IMR-90 (cell line): ENCODE data around the gene CROCC2. TPM values are rescaled to one million over a fixed set of nuclear protein-coding genes. Genes with fewer than 3 reads are reported as not detected.

Source experiments
- ATAC-seq: fragments of 200-7000 bp; cut with Tn5 transposase; 2 replicates; pipeline ENCODE4 v1.9.1; 2020; ENCODE audit warnings: low read depth, mild to moderate bottlenecking, moderate library complexity
- BruUV-seq: library from RNA; stranded (reverse); fragments of 400-500 nt; replicated peaks from 2 replicates; lab custom pipeline; 2021; lab: Mats Ljungman, UMichigan
- CTCF ChIA-PET: fragments of 300-600 bp; formaldehyde crosslinking; extraction: SDS; loops from one replicate; lab custom pipeline; 2021; ENCODE audit warnings: antibody characterized with exemption; lab: Yijun Ruan, JAX
- POLR2A ChIA-PET: fragments of 300-600 bp; sonication (Branson Sonifier 250); formaldehyde crosslinking; loops from one replicate; lab custom pipeline; 2022; ENCODE audit warnings: antibody characterized with exemption; ENCODE audit not compliant: unreplicated experiment; lab: Charles Lee
- DNase-seq: peaks from one replicate; pipeline ENCODE4 v3.0.0; 2013
- H2AFZ ChIP-seq: replicated peaks from 2 replicates; pipeline ENCODE3; 2013; ENCODE audit warnings: low read length, mild to moderate bottlenecking; ENCODE audit not compliant: poor library complexity
- H2AK5ac ChIP-seq: 2 replicates; pipeline ENCODE4 v1.6.1; 2013; ENCODE audit warnings: low read depth, low read length, inconsistent platforms
- H2AK9ac ChIP-seq: replicated peaks from 2 replicates; pipeline ENCODE3; 2013; ENCODE audit warnings: mild to moderate bottlenecking, low read depth, low read length, moderate library complexity; ENCODE audit not compliant: poor library complexity
- H2BK120ac ChIP-seq: 2 replicates; pipeline ENCODE4 v1.6.1; 2013; ENCODE audit warnings: low read depth, low read length, inconsistent platforms
- H2BK15ac ChIP-seq: 3 replicates; pipeline ENCODE4 v1.6.1; 2013; ENCODE audit warnings: low read depth, low read length, inconsistent platforms
- H2BK20ac ChIP-seq: 2 replicates; pipeline ENCODE4 v1.6.1; 2013; ENCODE audit warnings: low read depth, mild to moderate bottlenecking, inconsistent platforms, low read length, moderate library complexity
- H2BK5ac ChIP-seq: 2 replicates; pipeline ENCODE4 v1.6.1; 2013; ENCODE audit warnings: mild to moderate bottlenecking, low read depth, low read length, inconsistent platforms; ENCODE audit not compliant: poor library complexity, severe bottlenecking
- H3K14ac ChIP-seq: replicated peaks from 2 replicates; pipeline ENCODE4 v1.6.1; 2013; ENCODE audit warnings: low read depth, low read length, inconsistent platforms
- H3K18ac ChIP-seq: 2 replicates; pipeline ENCODE4 v1.6.1; 2013; ENCODE audit warnings: low read depth, low read length, control low read depth
- H3K23ac ChIP-seq: 2 replicates; pipeline ENCODE4 v1.6.1; 2013; ENCODE audit warnings: low read depth, low read length, inconsistent platforms
- H3K27ac ChIP-seq: 2 replicates; pipeline ENCODE4 v1.5.1; 2013; ENCODE audit warnings: mild to moderate bottlenecking, control low read depth, low read length; ENCODE audit not compliant: insufficient read depth
- H3K27me3 ChIP-seq: 2 replicates; pipeline ENCODE4 v1.6.1; 2013; ENCODE audit warnings: low read length; ENCODE audit not compliant: control insufficient read depth, insufficient read depth
- H3K36me3 ChIP-seq: 2 replicates; pipeline ENCODE4 v1.6.1; 2013; ENCODE audit warnings: low read length, mixed read lengths; ENCODE audit not compliant: control insufficient read depth, insufficient read depth
- H3K4ac ChIP-seq: 2 replicates; pipeline ENCODE4 v1.6.1; 2013; ENCODE audit warnings: low read depth, low read length, inconsistent platforms
- H3K4me1 ChIP-seq: 2 replicates; pipeline ENCODE4 v1.6.1; 2013; ENCODE audit warnings: low read length, mixed read lengths; ENCODE audit not compliant: control insufficient read depth, insufficient read depth
- H3K4me2 ChIP-seq: 2 replicates; pipeline ENCODE4 v1.6.1; 2013; ENCODE audit warnings: low read depth, mild to moderate bottlenecking, control low read depth, low read length, moderate library complexity
- H3K4me3 ChIP-seq: 2 replicates; pipeline ENCODE4 v1.5.1; 2013; ENCODE audit warnings: low read depth, mild to moderate bottlenecking, control low read depth, low read length, moderate library complexity; ENCODE audit not compliant: insufficient read depth
- H3K56ac ChIP-seq: 2 replicates; pipeline ENCODE4 v1.6.1; 2013; ENCODE audit warnings: low read length, inconsistent platforms; ENCODE audit not compliant: insufficient read depth; ENCODE audit errors: extremely low read depth
- H3K79me1 ChIP-seq, 2 experiments: 2 replicates each; pipeline ENCODE4 v1.6.1; 2013; ENCODE audit warnings: low read length in 2 of 2, inconsistent platforms in 1 of 2, low read depth in 1 of 2
- H3K9ac ChIP-seq: 2 replicates; pipeline ENCODE4 v1.6.1; 2013; ENCODE audit warnings: low read depth, low read length, control low read depth
- H3K9me1 ChIP-seq: 2 replicates; pipeline ENCODE4 v1.6.1; 2013; ENCODE audit warnings: low read length, inconsistent platforms; ENCODE audit not compliant: insufficient read depth
- H3K9me3 ChIP-seq: 2 replicates; pipeline ENCODE4 v1.6.1; 2013; ENCODE audit warnings: low read length; ENCODE audit not compliant: control insufficient read depth, insufficient read depth
- H4K20me1 ChIP-seq: 2 replicates; pipeline ENCODE4 v1.6.1; 2013; ENCODE audit warnings: low read length, inconsistent platforms; ENCODE audit not compliant: insufficient read depth
- H4K5ac ChIP-seq: 2 replicates; pipeline ENCODE4 v1.6.1; 2013; ENCODE audit warnings: mild to moderate bottlenecking, low read depth, low read length, control low read depth
- H4K8ac ChIP-seq, 2 experiments: 2 replicates each; pipeline ENCODE4 v1.6.1; 2013; ENCODE audit warnings: low read depth in 2 of 2, low read length in 2 of 2, control low read depth in 1 of 2, inconsistent platforms in 1 of 2
- H4K91ac ChIP-seq: 2 replicates; pipeline ENCODE4 v1.6.1; 2013; ENCODE audit warnings: low read depth, low read length, inconsistent platforms; ENCODE audit not compliant: insufficient read depth
- BHLHE40 ChIP-seq: fragments of 150-350 bp; IDR thresholded peaks from 2 replicates; pipeline ENCODE4 v1.6.1; 2016; ENCODE audit warnings: mild to moderate bottlenecking, low read depth, low read length
- CEBPB ChIP-seq: IDR thresholded peaks from 2 replicates; pipeline ENCODE4 v1.6.1; 2012; ENCODE audit warnings: low read depth, low read length, improper control_type of control experiment
- CHD1 ChIP-seq: IDR thresholded peaks from 2 replicates; pipeline ENCODE4 v1.6.1; 2012; ENCODE audit warnings: low read depth, low read length, improper control_type of control experiment
- FOS ChIP-seq: fragments of 150-350 bp; IDR thresholded peaks from 2 replicates; pipeline ENCODE4 v1.6.1; 2016; ENCODE audit warnings: low read depth, low read length
- MAFK ChIP-seq: IDR thresholded peaks from 2 replicates; pipeline ENCODE4 v1.6.1; 2012; ENCODE audit warnings: low read depth, low read length, improper control_type of control experiment
- MAZ ChIP-seq: IDR thresholded peaks from 2 replicates; pipeline ENCODE4 v1.6.1; 2012; ENCODE audit warnings: low read depth, mild to moderate bottlenecking, low read length, improper control_type of control experiment, moderate library complexity, borderline replicate concordance
- MXI1 ChIP-seq: IDR thresholded peaks from 2 replicates; pipeline ENCODE4 v1.6.1; 2012; ENCODE audit warnings: low read depth, mild to moderate bottlenecking, low read length, moderate library complexity, borderline replicate concordance
- NFE2L2 ChIP-seq: fragments of 150-350 bp; IDR thresholded peaks from 2 replicates; pipeline ENCODE4 v1.6.1; 2016; ENCODE audit warnings: low read depth, mild to moderate bottlenecking, low read length
- POLR2A ChIP-seq: IDR thresholded peaks from 2 replicates; pipeline ENCODE4 v1.6.1; 2012; ENCODE audit warnings: mild to moderate bottlenecking, low read depth, low read length
- RAD21 ChIP-seq: IDR thresholded peaks from 2 replicates; pipeline ENCODE4 v1.6.1; 2012; ENCODE audit warnings: low read length, improper control_type of control experiment
- RCOR1 ChIP-seq: IDR thresholded peaks from 2 replicates; pipeline ENCODE4 v1.6.1; 2012; ENCODE audit warnings: mild to moderate bottlenecking, low read length, improper control_type of control experiment; ENCODE audit not compliant: insufficient replicate concordance
- RFX5 ChIP-seq: IDR thresholded peaks from 2 replicates; pipeline ENCODE4 v1.8.0; 2012; ENCODE audit warnings: low read depth, mild to moderate bottlenecking, low read length, moderate library complexity
- SMC3 ChIP-seq: fragments of 150-350 bp; IDR thresholded peaks from 2 replicates; pipeline ENCODE4 v1.6.1; 2016; ENCODE audit warnings: low read depth, mild to moderate bottlenecking, antibody characterized with exemption, low read length, moderate library complexity
- USF2 ChIP-seq: fragments of 150-350 bp; IDR thresholded peaks from 2 replicates; pipeline ENCODE4 v1.6.1; 2017; ENCODE audit warnings: mild to moderate bottlenecking, antibody characterized with exemption, low read length, low read depth
- WGBS, 2 experiments: methylation state at CpG; one replicate each; pipeline versions ENCODE4 v1.1.5 to v1.1.7; 2013; ENCODE audit warnings: missing lambda C conversion rate in 2 of 2; ENCODE audit not compliant: insufficient read length in 1 of 2; ENCODE audit errors: extremely low coverage in 2 of 2; 5-methylcytosine and 5-hydroxymethylcytosine counted together
- dilution Hi-C: fragments of 300-500 bp; cut with HindIII; formaldehyde crosslinking; loops from one replicate; pipeline ENCODE4 v1.14.3; 2018; ENCODE audit warnings: low sequenced_read_pairs; ENCODE audit not compliant: unreplicated experiment
- in situ Hi-C: fragments of 300-500 bp; cut with MboI; formaldehyde crosslinking; loops from 3 replicates; pipeline ENCODE4 v1.14.3; 2019; ENCODE audit warnings: low sequenced_read_pairs, inconsistent platforms, mixed read lengths
- intact Hi-C: fragments of 100-400 bp; cut with micrococcal nuclease; formaldehyde crosslinking; loops from 2 replicates; pipeline ENCODE4 v1.10.0; 2022
- polyA plus RNA-seq, 3 experiments: library from polyadenylated mRNA; depleted of rRNA; stranded (reverse); fragments of >200 nt; gene quantifications; 2 replicates each; pipeline ENCODE4 v1.2.3, GENCODE V29; 2012; ENCODE audit warnings: low replicate concordance in 1 of 3
- total RNA-seq: library from RNA; depleted of rRNA; stranded (reverse); fragments of >200 nt; gene quantifications from 2 replicates; pipeline ENCODE4 v1.2.3, GENCODE V29; 2012
- TF ChIP-seq, protein P1 (sequence below): conservative IDR thresholded peaks from 2 replicates; pipeline ENCODE4 v1.5.1; 2012; ENCODE audit warnings: mild to moderate bottlenecking, low read depth, low read length, improper control_type of control experiment

CROCC2 gene
- total and polyA plus RNA-seq, 2 of the 4 experiments (the other 2 are of a cell fraction) = not detected

GRCh38 chr2:240991378-240992263 is 85.5 kb downstream of the CROCC2 start:
- Histone ChIP-seq H2BK120ac (peak overlapping the region; percentile 57; the same call in 1 of the 2 replicates), H3K4ac (peak overlapping the region; percentile 37; the same call in 1 of the 2 replicates), H2BK5ac (peak overlapping the region; percentile 33), H3K36me3 (no peaks in the 10 kb centered on the region), H4K91ac (peak overlapping the region; percentile 35; the same call in 1 of the 2 replicates), H2AK5ac (peak overlapping the region; percentile 44), H3K4me1 (peaks cover 32% of the 10 kb centered on the region), H3K4me3 (no peak overlapping the region), H3K27ac (peak overlapping the region; percentile 35), H4K8ac (peak overlapping the region; percentile 62 to 93), H2BK20ac (no peak overlapping the region), H3K9me3 (peaks cover 11% of the 10 kb centered on the region), H4K5ac (peak overlapping the region; percentile 44), H2AK9ac (peak overlapping the region; percentile 87), H3K9me1 (peaks cover 11% of the 10 kb centered on the region), H4K20me1 (no peaks in the 10 kb centered on the region), H2AFZ (peak overlapping the region; percentile 92), H3K56ac (no peak overlapping the region), H3K9ac (no peak overlapping the region), H3K14ac (peak overlapping the region; percentile 30; the same call in 1 of the 2 replicates), H3K4me2 (peak overlapping the region; percentile 53), H3K27me3 (no peaks in the 10 kb centered on the region), H3K18ac (peak overlapping the region; percentile 15; the same call in 1 of the 2 replicates), H3K23ac (no peak overlapping the region), H2BK15ac (peak overlapping the region; percentile 55; the same call in 1 of the 3 replicates), H3K79me1 (no peaks in the 10 kb centered on the region)
- intact Hi-C loops = loop anchor here (2.0 to 10.0 kb wide), 2 partner anchors 141 to 427 kb away; partner anchors contain the start of genes DUSP28 and RNPEPL1
- dilution Hi-C loops = no loop called here
- WGBS, 2 experiments = 25% methylated on average over 17 of the region's 33 CpGs; no CpG with 5 or more reads in 1 of the 2 experiments
- in situ Hi-C loops = no loop called here
- ChIA-PET POLR2A (no interaction called here), CTCF (interaction anchor here (0.6 to 1.4 kb wide), 3 partner anchors 8 to 54 kb away, joined by 3 to 6 read pairs (median 4); no protein-coding TSS in a partner anchor)
- peak; percentile 79 for ATAC-seq
- DNase-seq = peak; percentile 97
- BruUV-seq = no TSS peak
- TF ChIP-seq POLR2A (no peak), MXI1 (0 out of 2 replicates have a peak, but pooled peaks have one; percentile 57), CEBPB (no peak), BHLHE40 (peak; percentile 56; the same call in 1 of the 2 replicates), SMC3 (no peak; the same call in 1 of the 2 replicates), RAD21 (no peak), NFE2L2 (no peak), USF2 (peak; percentile 67), MAZ (0 out of 2 replicates have a peak, but pooled peaks have one; percentile 26), RFX5 (no peak), MAFK (no peak), CHD1 (no peak), FOS (peak; percentile 94), RCOR1 (peak; percentile 96)
- TF ChIP-seq, protein P1, sequence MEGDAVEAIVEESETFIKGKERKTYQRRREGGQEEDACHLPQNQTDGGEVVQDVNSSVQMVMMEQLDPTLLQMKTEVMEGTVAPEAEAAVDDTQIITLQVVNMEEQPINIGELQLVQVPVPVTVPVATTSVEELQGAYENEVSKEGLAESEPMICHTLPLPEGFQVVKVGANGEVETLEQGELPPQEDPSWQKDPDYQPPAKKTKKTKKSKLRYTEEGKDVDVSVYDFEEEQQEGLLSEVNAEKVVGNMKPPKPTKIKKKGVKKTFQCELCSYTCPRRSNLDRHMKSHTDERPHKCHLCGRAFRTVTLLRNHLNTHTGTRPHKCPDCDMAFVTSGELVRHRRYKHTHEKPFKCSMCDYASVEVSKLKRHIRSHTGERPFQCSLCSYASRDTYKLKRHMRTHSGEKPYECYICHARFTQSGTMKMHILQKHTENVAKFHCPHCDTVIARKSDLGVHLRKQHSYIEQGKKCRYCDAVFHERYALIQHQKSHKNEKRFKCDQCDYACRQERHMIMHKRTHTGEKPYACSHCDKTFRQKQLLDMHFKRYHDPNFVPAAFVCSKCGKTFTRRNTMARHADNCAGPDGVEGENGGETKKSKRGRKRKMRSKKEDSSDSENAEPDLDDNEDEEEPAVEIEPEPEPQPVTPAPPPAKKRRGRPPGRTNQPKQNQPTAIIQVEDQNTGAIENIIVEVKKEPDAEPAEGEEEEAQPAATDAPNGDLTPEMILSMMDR = no peak
